Spleen (tissue), 11 donors: ENCODE measurements around the gene COA3. TPM values are rescaled to one million over a fixed set of nuclear protein-coding genes. Genes with fewer than 3 reads are reported as not detected.

Experiments
- DNase-seq: peaks from one replicate; pipeline ENCODE4 v3.0.0-alpha.2; 2020
- H3K27ac ChIP-seq, 8 donors: fragments of 200-600 bp; sonication (generic) in 7 of 8; 1 replicate in 4 of 8; 2 replicates in 4 of 8; pipeline versions ENCODE4 v1.5.0 to v1.8.0; 2016 to 2021; ENCODE audit warnings: inconsistent platforms in 4 of 8, mild to moderate bottlenecking in 4 of 8, moderate library complexity in 1 of 8
- H3K27me3 ChIP-seq, 7 donors: fragments of 200-600 bp; sonication (generic) in 6 of 7; replicated peaks in 1 of 7; 1 replicate in 4 of 7; 2 replicates in 3 of 7; pipeline versions ENCODE4 v1.5.0 to v1.8.0; 2016 to 2021; ENCODE audit warnings: inconsistent platforms in 3 of 7, mild to moderate bottlenecking in 1 of 7
- H3K36me3 ChIP-seq, 6 donors: fragments of 200-600 bp; sonication (generic) in 5 of 6; 1 replicate in 4 of 6; 2 replicates in 2 of 6; pipeline versions ENCODE4 v1.5.0 to v1.8.0; 2016 to 2021; ENCODE audit warnings: inconsistent platforms in 2 of 6
- H3K4me1 ChIP-seq, 6 donors: fragments of 200-600 bp; sonication (generic) in 5 of 6; 1 replicate in 3 of 6; 2 replicates in 3 of 6; pipeline versions ENCODE4 v1.5.0 to v1.8.0; 2016 to 2021; ENCODE audit warnings: inconsistent platforms in 3 of 6
- H3K4me3 ChIP-seq, 8 donors: fragments of 200-600 bp; sonication (generic) in 7 of 8; 1 replicate in 4 of 8; 2 replicates in 4 of 8; pipeline versions ENCODE4 v1.5.0 to v1.8.0; 2016 to 2021; ENCODE audit warnings: inconsistent platforms in 4 of 8, mild to moderate bottlenecking in 4 of 8, moderate library complexity in 2 of 8
- H3K9me3 ChIP-seq, 8 donors: fragments of 200-600 bp; sonication (generic) in 7 of 8; 1 replicate in 4 of 8; 2 replicates in 4 of 8; pipeline versions ENCODE4 v1.5.0 to v1.8.0; 2016 to 2021; ENCODE audit warnings: inconsistent platforms in 4 of 8
- CTCF ChIP-seq, 11 experiments: fragments of 200-600 bp in 7 of 11; fragments of 450-650 bp in 4 of 11; sonication (generic) in 4 of 11; IDR thresholded peaks in 8 of 11; conservative IDR thresholded peaks in 3 of 11; 1 replicate in 7 of 11; 2 replicates in 4 of 11; pipeline versions ENCODE4 v1.4.0 to v1.8.0; 2016 to 2021; ENCODE audit warnings: antibody characterized with exemption in 11 of 11, inconsistent platforms in 4 of 11, mild to moderate bottlenecking in 1 of 11
- POLR2A ChIP-seq, 3 donors: fragments of 450-650 bp; IDR thresholded peaks; one replicate each; pipeline ENCODE4 v1.5.1; 2017; ENCODE audit warnings: antibody characterized with exemption in 3 of 3, mild to moderate bottlenecking in 1 of 3
- POLR2AphosphoS5 ChIP-seq, 3 donors: sonication (generic); formaldehyde crosslinking; IDR thresholded peaks; one replicate each; pipeline ENCODE4 v1.5.1; 2017; ENCODE audit warnings: antibody characterized with exemption in 3 of 3
- WGBS, 5 donors: extraction: QIAGEN DNeasy Blood & Tissue Kit in 3 of 5; methylation state at CpG; one replicate each; pipeline versions ENCODE4 v1.1.5 to v1.1.7; 2013 to 2018; 5-methylcytosine and 5-hydroxymethylcytosine counted together
- intact Hi-C: fragments of 100-400 bp; cut with DNase I; formaldehyde crosslinking; loops from one replicate; pipeline ENCODE4 v1.15.0; 2023; ENCODE audit warnings: low total_unique reads
- polyA plus RNA-seq, 3 donors: library from polyadenylated mRNA; stranded (reverse); fragments of 200-250 nt; gene quantifications; one replicate each; pipeline ENCODE4 v1.2.1, GENCODE V29; 2013
- total RNA-seq, 7 donors: library from RNA; depleted of rRNA in 3 of 7; stranded (reverse); fragments of >200 nt in 3 of 7; fragmentation: NEBNext Ultra II Directional in 4 of 7; extraction: Animal tissue kit (Norgen Biotek cat#: 25700) in 4 of 7; gene quantifications; one replicate each; pipeline versions ENCODE4 v1.1.0 to v1.2.1, GENCODE V29; 2016 to 2021
- donor health status: healthy with polysubstance abuse.
- donor health status: DM: no; HTN: no; CAD: no; lungs with moderate emphysema.
- donor health status: DM: no; HTN: no; CAD: no.
- donor health status: Bipolar disorder and iron deficiency.
- donor health status: healthy.
- donor health status: DM: no; HTN: no; CAD: no.
- donor health status: DM: yes; HTN: yes; CAD: no.

The COA3 gene
- total and polyA plus RNA-seq, 10 donors: 30.0 to 126 (median 43.3) TPM

GRCh38 chr17:42797067-42798007 is 1.2 kb downstream of the COA3 start:
- no peak for DNase-seq
- Histone ChIP-seq H3K4me3 (peak overlapping the region; percentile 62 to 97 (median 84)), H3K27me3 (no peaks in the 10 kb centered on the region), H3K9me3 (no peaks in the 10 kb centered on the region), H3K27ac (peak overlapping the region in 2 of 8 donors; percentile 76 to 84), H3K36me3 (peaks cover 0 to 20% (median 2%) of the 10 kb centered on the region in 6 donors), H3K4me1 (peaks cover 13 to 43% (median 25%) of the 10 kb centered on the region in 6 donors)
- 75 to 86% (median 78%) methylated on average over 10 of the region's 10 CpGs for WGBS, 5 donors
- no peak for TF ChIP-seq POLR2A (IDR thresholded peaks at IDR 0.05)
- TF ChIP-seq POLR2AphosphoS5 (IDR thresholded peaks at IDR 0.05): no peak
- TF ChIP-seq CTCF (IDR thresholded peaks at IDR 0.05 in 8 of 11, conservative IDR thresholded peaks at IDR 0.05 in 3 of 11): no peak
- intact Hi-C loops: no loop called here

GRCh38 chr17:42796066-42796758 is 2.3 kb downstream of the COA3 start:
- intact Hi-C loops: no loop called here
- H3K36me3 ChIP-seq: peaks cover 0 to 20% (median 2%) of the 10 kb centered on the region in 6 donors
- H3K4me3 ChIP-seq: no peak overlapping the region
- TF ChIP-seq CTCF (IDR thresholded peaks at IDR 0.05 in 8 of 11, conservative IDR thresholded peaks at IDR 0.05 in 3 of 11) (no peak), POLR2AphosphoS5 (IDR thresholded peaks at IDR 0.05) (no peak), POLR2A (IDR thresholded peaks at IDR 0.05) (no peak)
- 92 to 96% (median 95%) methylated on average over 16 to 18 of the region's 18 CpGs for WGBS, 5 donors
- peaks cover 13 to 43% (median 25%) of the 10 kb centered on the region in 6 donors for H3K4me1 ChIP-seq
- no peak overlapping the region for H3K27ac ChIP-seq
- H3K9me3 ChIP-seq: no peaks in the 10 kb centered on the region
- H3K27me3 ChIP-seq: no peaks in the 10 kb centered on the region
- no peak for DNase-seq

DNA sequence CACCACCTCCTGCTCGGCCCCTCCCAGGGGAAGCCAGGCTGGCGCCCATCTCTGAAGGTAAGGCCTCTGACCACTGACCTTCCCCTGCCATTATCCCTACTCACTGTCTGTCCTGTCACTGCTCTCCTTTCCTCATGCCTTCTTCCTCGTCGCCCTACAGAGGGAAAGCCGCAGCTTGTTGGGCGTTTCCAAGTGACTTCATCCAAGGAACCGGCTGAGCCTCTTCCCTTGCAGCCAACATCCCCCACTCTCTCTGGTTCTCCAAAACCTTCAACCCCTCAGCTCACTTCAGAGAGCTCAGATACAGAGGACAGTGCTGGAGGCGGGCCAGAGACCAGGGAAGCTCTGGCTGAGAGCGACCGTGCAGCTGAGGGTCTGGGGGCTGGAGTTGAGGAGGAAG is 3.0 kb downstream of the COA3 start:
- H3K9me3 ChIP-seq: no peaks in the 10 kb centered on the region
- H3K4me1 ChIP-seq: peaks cover 13 to 43% (median 25%) of the 10 kb centered on the region in 6 donors
- peaks cover 0 to 20% (median 2%) of the 10 kb centered on the region in 6 donors for H3K36me3 ChIP-seq
- TF ChIP-seq POLR2AphosphoS5 (IDR thresholded peaks at IDR 0.05) (no peak), POLR2A (IDR thresholded peaks at IDR 0.05) (no peak), CTCF (IDR thresholded peaks at IDR 0.05 in 8 of 11, conservative IDR thresholded peaks at IDR 0.05 in 3 of 11) (no peak)
- no peaks in the 10 kb centered on the region for H3K27me3 ChIP-seq
- 88 to 93% (median 90%) methylated on average over 10 of the region's 10 CpGs for WGBS, 5 donors
- no peak overlapping the region for H3K4me3 ChIP-seq
- H3K27ac ChIP-seq: no peak overlapping the region
- intact Hi-C loops: no loop called here
- DNase-seq: no peak

DNA sequence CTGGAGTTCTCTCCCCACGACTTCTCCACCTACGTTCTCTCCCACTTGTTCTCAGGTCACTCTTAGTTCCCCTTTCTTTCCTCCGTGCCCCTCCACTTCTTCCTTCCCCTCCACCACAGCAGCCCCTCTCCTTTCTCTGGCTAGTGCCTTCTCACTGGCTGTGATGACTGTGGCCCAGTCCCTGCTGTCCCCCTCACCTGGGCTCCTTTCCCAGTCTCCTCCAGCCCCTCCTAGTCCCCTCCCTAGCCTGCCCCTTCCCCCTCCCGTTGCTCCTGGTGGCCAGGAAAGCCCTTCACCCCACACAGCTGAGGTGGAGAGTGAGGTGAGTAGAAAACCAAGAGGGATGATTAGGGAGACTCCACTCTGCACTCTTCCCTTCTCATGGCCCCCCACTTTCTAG is 3.4 kb downstream of the COA3 start:
- H3K36me3 ChIP-seq: peaks cover 0 to 20% (median 2%) of the 10 kb centered on the region in 6 donors
- H3K27ac ChIP-seq: no peak overlapping the region
- peaks cover 13 to 43% (median 25%) of the 10 kb centered on the region in 6 donors for H3K4me1 ChIP-seq
- no peaks in the 10 kb centered on the region for H3K9me3 ChIP-seq
- no peak for DNase-seq
- no peaks in the 10 kb centered on the region for H3K27me3 ChIP-seq
- no peak overlapping the region for H3K4me3 ChIP-seq
- intact Hi-C loops: no loop called here
- 24 to 40% (median 29%) methylated on average over 4 of the region's 4 CpGs for whole genome bisulfite sequencing, 5 donors
- TF ChIP-seq CTCF (IDR thresholded peaks at IDR 0.05 in 8 of 11, conservative IDR thresholded peaks at IDR 0.05 in 3 of 11) (no peak), POLR2A (IDR thresholded peaks at IDR 0.05) (no peak), POLR2AphosphoS5 (IDR thresholded peaks at IDR 0.05) (no peak)
